ENCODE measurements around the gene ARMH3.

ARMH3 gene

DNA sequence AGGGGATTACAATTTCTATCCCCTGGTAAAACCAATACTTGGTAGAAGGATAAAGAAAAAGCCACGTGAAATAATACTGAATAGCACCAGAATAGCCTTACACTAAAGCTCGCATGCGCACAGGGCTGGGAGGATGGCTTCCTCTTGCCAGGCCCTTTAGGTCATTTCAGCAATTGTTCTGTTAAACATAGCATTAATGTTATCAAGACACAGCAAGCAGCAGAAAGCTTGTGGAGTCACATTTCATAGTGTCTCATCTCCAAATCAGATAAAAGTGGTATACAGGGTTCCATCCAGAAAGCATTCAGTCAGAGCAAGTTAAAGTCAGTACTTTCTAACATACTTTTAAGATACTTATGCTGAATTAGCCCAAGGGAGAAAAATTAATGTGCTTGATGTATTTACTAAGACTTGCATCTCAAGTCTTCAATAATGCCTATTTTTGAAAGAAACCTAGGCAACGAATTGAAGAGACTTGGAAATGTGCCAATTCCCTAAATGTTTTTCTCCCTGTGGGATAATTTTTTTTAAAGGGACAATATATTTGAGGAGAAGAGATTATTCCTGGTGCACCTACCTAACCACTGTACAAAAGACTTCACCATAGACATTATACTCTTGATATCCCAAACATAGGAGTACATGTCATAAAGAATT lies 258.4 kb downstream of the ARMH3 start:
- no peak overlapping the region for H3K27ac ChIP-seq
- DNase-seq: no peak
- no peak overlapping the region for H3K4me3 ChIP-seq (ENCODE audit: low read depth, low read length)
- peaks cover 97% of the 10 kb centered on the region for H3K36me3 ChIP-seq (replicated peaks)
- no peaks in the 10 kb centered on the region for H3K27me3 ChIP-seq (replicated peaks)
- in situ Hi-C loops (cut with HindIII; ENCODE audit: low pct_ligation_motif_present, low sequenced_read_pairs): no loop called here
- TF ChIP-seq, protein P1, sequence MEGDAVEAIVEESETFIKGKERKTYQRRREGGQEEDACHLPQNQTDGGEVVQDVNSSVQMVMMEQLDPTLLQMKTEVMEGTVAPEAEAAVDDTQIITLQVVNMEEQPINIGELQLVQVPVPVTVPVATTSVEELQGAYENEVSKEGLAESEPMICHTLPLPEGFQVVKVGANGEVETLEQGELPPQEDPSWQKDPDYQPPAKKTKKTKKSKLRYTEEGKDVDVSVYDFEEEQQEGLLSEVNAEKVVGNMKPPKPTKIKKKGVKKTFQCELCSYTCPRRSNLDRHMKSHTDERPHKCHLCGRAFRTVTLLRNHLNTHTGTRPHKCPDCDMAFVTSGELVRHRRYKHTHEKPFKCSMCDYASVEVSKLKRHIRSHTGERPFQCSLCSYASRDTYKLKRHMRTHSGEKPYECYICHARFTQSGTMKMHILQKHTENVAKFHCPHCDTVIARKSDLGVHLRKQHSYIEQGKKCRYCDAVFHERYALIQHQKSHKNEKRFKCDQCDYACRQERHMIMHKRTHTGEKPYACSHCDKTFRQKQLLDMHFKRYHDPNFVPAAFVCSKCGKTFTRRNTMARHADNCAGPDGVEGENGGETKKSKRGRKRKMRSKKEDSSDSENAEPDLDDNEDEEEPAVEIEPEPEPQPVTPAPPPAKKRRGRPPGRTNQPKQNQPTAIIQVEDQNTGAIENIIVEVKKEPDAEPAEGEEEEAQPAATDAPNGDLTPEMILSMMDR (IDR thresholded peaks at IDR 0.05; ENCODE audit: low read depth, low read length, missing control alignments): no peak
